Measurements from ENCODE around the gene RTRAF.

RTRAF gene

DNA sequence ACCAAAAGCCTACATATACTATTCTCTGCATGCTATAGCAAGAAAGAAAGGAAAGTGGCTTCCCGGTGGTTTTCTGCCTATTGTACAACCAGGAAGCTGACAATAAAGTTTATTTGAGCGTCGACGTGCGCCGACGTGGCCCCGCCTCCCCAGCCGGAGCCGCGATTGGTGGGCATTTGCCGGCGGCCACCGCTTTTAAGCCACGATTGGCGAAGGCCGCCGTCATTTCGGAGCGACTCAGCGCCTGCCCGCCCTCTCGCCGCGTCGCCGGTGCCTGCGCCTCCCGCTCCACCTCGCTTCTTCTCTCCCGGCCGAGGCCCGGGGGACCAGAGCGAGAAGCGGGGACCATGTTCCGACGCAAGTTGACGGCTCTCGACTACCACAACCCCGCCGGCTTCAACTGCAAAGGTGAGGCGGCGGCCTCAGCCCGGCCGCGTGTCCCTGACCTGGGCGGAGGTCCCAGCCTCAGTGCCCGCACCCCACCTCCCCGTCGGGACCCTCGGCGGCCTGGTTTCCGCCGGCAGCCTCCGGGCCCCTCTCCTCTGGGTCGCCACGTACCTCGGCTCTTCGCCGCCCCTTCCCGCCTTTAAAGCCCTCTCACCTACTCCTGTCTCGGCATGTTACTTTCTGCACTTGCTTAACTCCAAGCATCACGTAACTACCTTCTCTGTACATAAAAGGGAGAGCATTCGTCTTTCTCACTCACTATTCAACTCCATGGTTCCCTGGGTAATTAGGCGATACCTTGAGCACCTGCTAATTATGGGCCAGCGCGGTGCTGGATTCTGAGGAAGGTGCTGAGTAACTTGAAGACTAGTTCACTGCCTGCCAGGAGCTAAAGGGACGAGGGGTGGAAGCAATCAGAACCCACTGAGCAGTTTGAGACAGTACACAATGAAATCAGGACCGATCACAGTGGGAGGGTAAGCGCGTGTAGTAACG lies at the start of gene RTRAF:
Gene RTRAF (plus strand): TSS at position 254 of the 942 bp plus-strand sequence. CDS start 94 bp downstream, at position 348.
- peak; percentile 95 to 97 for DNase-seq (ENCODE audit: low read depth in 2 of 2)
- TF ChIP-seq, protein P1, sequence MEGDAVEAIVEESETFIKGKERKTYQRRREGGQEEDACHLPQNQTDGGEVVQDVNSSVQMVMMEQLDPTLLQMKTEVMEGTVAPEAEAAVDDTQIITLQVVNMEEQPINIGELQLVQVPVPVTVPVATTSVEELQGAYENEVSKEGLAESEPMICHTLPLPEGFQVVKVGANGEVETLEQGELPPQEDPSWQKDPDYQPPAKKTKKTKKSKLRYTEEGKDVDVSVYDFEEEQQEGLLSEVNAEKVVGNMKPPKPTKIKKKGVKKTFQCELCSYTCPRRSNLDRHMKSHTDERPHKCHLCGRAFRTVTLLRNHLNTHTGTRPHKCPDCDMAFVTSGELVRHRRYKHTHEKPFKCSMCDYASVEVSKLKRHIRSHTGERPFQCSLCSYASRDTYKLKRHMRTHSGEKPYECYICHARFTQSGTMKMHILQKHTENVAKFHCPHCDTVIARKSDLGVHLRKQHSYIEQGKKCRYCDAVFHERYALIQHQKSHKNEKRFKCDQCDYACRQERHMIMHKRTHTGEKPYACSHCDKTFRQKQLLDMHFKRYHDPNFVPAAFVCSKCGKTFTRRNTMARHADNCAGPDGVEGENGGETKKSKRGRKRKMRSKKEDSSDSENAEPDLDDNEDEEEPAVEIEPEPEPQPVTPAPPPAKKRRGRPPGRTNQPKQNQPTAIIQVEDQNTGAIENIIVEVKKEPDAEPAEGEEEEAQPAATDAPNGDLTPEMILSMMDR (IDR thresholded peaks at IDR 0.05; ENCODE audit: low read depth, low read length), result no peak
- peak within 1 kb of the TSS; percentile 84 to 90 for H3K4me3 ChIP-seq (replicated peaks in 1 of 2; ENCODE audit: low read depth in 2 of 2, low read length in 2 of 2)

DNA sequence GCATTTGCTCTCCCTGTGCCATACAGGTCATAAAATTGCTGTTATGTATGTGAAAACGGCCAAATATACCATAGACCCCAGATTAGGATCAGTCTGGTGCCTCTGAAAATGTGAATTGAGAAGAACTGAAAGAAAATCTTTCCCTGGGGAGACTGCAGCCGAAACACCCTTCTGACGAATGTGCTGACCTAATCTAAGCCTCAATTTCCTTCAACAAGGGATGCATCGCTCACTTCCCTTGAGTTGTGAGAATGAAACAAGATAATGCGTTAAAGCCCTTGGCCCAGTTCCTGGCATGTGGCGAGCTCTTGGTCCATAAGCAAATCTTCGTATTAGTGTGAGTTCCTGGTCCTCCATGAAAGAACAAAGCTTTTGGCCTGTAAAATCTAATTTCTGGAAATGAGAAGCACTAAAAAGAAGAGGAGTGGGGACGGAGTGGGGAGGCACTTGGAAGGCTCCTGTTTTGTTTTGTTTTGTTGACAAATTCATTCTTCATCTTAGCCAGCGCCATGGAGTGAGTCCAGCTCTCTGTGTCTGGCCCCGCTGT lies 49.5 kb upstream of the RTRAF start:
- TF ChIP-seq, protein P1 (IDR thresholded peaks at IDR 0.05; ENCODE audit: low read depth, low read length), result no peak
- H3K4me3 ChIP-seq (replicated peaks in 1 of 2; ENCODE audit: low read depth in 2 of 2, low read length in 2 of 2), result no peak overlapping the region
- peak; percentile 52 to 79 for DNase-seq (ENCODE audit: low read depth in 2 of 2)

DNA sequence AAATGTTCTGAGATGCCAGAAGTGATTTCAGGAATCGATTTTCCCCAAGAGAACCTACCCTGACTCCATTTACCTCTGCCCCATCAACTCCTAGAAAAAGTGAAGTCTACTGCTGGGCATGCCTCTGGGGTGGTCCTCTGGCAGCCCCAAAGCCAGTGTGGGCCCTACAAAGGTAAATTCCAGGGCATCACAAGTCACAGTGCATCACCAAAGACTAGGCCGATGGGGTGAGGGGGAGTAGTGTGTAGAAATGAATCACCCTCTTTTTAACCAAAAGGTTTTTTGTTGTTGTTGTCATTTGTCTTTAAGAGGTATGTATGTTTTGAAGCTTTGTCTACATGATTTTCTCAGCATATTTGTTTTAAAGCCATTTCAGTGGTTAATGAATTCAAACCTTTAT lies 46.4 kb upstream of the RTRAF start:
- TF ChIP-seq, protein P1 (IDR thresholded peaks at IDR 0.05; ENCODE audit: low read depth, low read length), result no peak
- no peak overlapping the region for H3K4me3 ChIP-seq (replicated peaks in 1 of 2; ENCODE audit: low read depth in 2 of 2, low read length in 2 of 2)
- no peak for DNase-seq (ENCODE audit: low read depth in 2 of 2)

DNA sequence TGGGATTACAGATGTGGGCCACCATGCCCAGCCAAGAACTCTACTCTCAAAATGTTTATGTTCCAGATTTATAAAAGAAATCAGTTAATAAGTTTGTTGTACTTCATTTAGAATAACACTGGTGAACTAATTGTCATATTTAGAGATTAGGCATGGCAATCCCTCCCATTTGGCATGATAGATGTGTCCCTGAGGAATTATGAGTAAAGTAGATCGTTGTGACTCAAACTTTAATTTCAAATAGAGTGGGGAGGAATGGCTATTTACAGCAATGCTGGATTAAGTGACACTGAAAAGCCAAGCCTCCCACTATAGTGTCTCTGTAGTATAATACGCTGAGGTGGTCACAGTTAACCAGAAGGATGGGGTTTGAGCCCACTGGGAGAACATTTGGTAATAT lies 39.3 kb upstream of the RTRAF start:
- TF ChIP-seq, protein P1 (IDR thresholded peaks at IDR 0.05; ENCODE audit: low read depth, low read length), result no peak
- peak in 1 of 2 donors; percentile 52 for DNase-seq (ENCODE audit: low read depth in 2 of 2)
- H3K4me3 ChIP-seq (replicated peaks in 1 of 2; ENCODE audit: low read depth in 2 of 2, low read length in 2 of 2), result no peak overlapping the region

DNA sequence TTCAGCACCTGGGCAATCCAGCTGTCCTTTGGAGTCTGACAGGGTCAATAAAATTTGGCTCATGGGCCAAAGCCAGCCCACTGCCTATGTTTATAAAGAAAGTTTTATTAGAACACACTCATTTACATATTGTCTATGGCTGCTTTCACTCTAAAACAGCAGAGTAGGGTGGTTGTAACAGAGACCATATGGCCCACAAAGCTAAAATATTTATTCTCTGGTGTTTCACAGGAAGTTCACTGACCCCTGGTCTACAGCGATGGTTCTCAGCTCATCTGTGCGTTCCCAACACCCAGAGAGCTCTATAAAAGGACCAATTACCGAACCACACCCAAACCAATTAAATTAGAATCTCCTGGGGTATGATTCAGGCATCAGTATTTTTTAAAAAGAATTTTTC lies 37.7 kb upstream of the RTRAF start:
- DNase-seq (ENCODE audit: low read depth in 2 of 2), result no peak
- H3K4me3 ChIP-seq (replicated peaks in 1 of 2; ENCODE audit: low read depth in 2 of 2, low read length in 2 of 2), result no peak overlapping the region
- TF ChIP-seq, protein P1 (IDR thresholded peaks at IDR 0.05; ENCODE audit: low read depth, low read length), result no peak

DNA sequence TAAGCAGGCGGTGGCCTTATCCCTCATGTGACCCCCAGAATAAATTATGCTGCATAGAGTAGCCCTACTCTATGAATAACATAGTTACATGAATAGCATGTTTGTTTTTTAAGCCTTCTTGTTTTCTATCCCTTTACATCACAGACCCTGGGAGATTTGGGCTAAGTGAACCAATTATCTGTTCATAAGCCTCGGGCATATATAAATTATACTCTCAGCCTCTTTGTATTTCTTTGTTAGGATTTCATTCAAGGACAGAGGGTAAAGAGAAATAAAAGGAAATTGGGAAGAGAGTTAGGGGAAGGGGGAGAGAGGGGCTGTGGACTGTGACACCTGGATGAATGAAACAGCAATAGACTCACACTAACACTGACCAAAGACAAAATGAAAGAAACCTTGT lies 35.3 kb upstream of the RTRAF start:
- no peak for DNase-seq (ENCODE audit: low read depth in 2 of 2)
- no peak overlapping the region for H3K4me3 ChIP-seq (replicated peaks in 1 of 2; ENCODE audit: low read depth in 2 of 2, low read length in 2 of 2)
- TF ChIP-seq, protein P1 (IDR thresholded peaks at IDR 0.05; ENCODE audit: low read depth, low read length), result no peak

Data from cardiac fibroblast (primary cell).